Mammary epithelial cell (primary cell): ENCODE data around the gene RTBDN.

Experiments used
- CTCF ChIP-seq, 2 donors: IDR thresholded peaks in 1 of 2; conservative IDR thresholded peaks in 1 of 2; 2 replicates each; pipeline ENCODE4 v1.5.1; 2011 to 2012; ENCODE audit warnings: inconsistent platforms in 2 of 2, low read length in 2 of 2, mild to moderate bottlenecking in 2 of 2, control low read depth in 1 of 2, low read depth in 1 of 2; ENCODE audit not compliant: insufficient read depth in 1 of 2; ENCODE audit errors: extremely low read depth in 1 of 2
- EZH2 ChIP-seq: IDR thresholded peaks from 2 replicates; pipeline ENCODE4 v1.6.1; 2012; ENCODE audit warnings: low read length, inconsistent platforms, borderline replicate concordance

GRCh38 chr19:12784871-12785430, 49.4 kb downstream of the RTBDN start:
- TF ChIP-seq CTCF (conservative IDR thresholded peaks at IDR 0.05 in 1 of 2, IDR thresholded peaks at IDR 0.05 in 1 of 2; ENCODE audit: extremely low read depth in 1 of 2, insufficient read depth in 1 of 2, low read depth in 1 of 2, low read length in 2 of 2) (no peak), EZH2 (no peak)
